Measurements from ENCODE around the gene SURF4.
"Not testable (repeated sequence)": the region's sequence is repeated elsewhere in the genome, so short reads cannot be mapped to it uniquely, and the experiment has no call there.

The SURF4 gene

GRCh38 chr9:133383438-133383837, 7.6 kb upstream of the SURF4 start:
- Histone ChIP-seq H3K36me3 (ENCODE audit: control insufficient read depth, insufficient read depth, low read length, severe bottlenecking) (no peaks in the 10 kb centered on the region), H3K4me3 (ENCODE audit: low read length) (no peak overlapping the region)

DNA sequence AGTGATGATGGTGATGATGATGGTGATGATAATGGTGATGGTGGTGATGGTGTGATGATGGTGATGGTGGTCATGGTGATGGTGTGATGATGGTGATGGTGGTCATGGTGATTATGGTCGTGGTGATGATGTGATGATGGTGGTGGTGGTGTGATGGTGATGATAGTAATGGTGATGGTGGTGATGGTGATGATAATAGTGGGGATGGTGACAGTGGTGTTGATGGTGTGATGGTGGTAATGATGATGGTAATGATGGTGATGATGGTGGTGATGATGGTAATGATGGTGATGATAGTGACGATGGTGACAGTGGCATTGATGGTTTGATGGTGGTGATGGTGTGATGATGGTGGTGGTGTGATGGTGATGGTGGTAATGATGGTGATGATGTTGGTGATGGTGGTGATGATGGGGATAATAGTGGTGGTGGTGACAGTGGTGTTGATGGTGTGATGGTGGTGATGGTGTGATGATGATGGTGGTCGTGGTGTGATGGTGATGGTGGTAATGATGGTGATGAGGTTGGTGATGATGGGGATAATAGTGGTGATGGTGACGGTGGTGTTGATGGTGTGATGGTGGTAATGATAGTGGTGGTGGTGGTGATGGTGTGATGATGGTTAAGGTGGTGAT, 6.8 kb upstream of the SURF4 start:
- Histone ChIP-seq H3K36me3 (ENCODE audit: control insufficient read depth, insufficient read depth, low read length, severe bottlenecking) (no peaks in the 10 kb centered on the region), H3K9me3 (ENCODE audit: control insufficient read depth, low read length) (no peaks in the 10 kb centered on the region), H3K4me3 (ENCODE audit: low read length) (no peak overlapping the region)

More at GRCh38 chr9:133383438-133383837, 7.6 kb upstream of the SURF4 start:
- H3K9ac ChIP-seq (ENCODE audit: low read length) = no peak overlapping the region
- no peaks in the 10 kb centered on the region for H3K27me3 ChIP-seq (replicated peaks; ENCODE audit: control insufficient read depth, insufficient read depth, low read length)
- no peaks in the 10 kb centered on the region for H3K9me3 ChIP-seq (ENCODE audit: control insufficient read depth, low read length)
- H3K4me1 ChIP-seq (ENCODE audit: control insufficient read depth, insufficient read depth, low read length) = peaks cover 6% of the 10 kb centered on the region
- no peak for DNase-seq (ENCODE audit: low read depth)

GRCh38 chr9:133380734-133381133, 4.9 kb upstream of the SURF4 start:
- Histone ChIP-seq H3K9me3 (ENCODE audit: control insufficient read depth, low read length) (no peaks in the 10 kb centered on the region), H3K27me3 (replicated peaks; ENCODE audit: control insufficient read depth, insufficient read depth, low read length) (no peaks in the 10 kb centered on the region), H3K4me3 (ENCODE audit: low read length) (no peak overlapping the region), H3K36me3 (ENCODE audit: control insufficient read depth, insufficient read depth, low read length, severe bottlenecking) (no peaks in the 10 kb centered on the region), H3K4me1 (ENCODE audit: control insufficient read depth, insufficient read depth, low read length) (peaks cover 22% of the 10 kb centered on the region), H3K9ac (ENCODE audit: low read length) (no peak overlapping the region)
- DNase-seq (ENCODE audit: low read depth) = no peak

More for the DNA sequence above, 6.8 kb upstream of the SURF4 start:
- no peak for DNase-seq (ENCODE audit: low read depth)
- no peaks in the 10 kb centered on the region for H3K27me3 ChIP-seq (replicated peaks; ENCODE audit: control insufficient read depth, insufficient read depth, low read length)
- no peak overlapping the region for H3K9ac ChIP-seq (ENCODE audit: low read length)
- H3K4me1 ChIP-seq (ENCODE audit: control insufficient read depth, insufficient read depth, low read length) = peaks cover 14% of the 10 kb centered on the region

GRCh38 chr9:133379153-133380086, 3.6 kb upstream of the SURF4 start:
- H3K9ac ChIP-seq (ENCODE audit: low read length) = no peak overlapping the region
- no peaks in the 10 kb centered on the region for H3K36me3 ChIP-seq (ENCODE audit: control insufficient read depth, insufficient read depth, low read length, severe bottlenecking)
- no peaks in the 10 kb centered on the region for H3K9me3 ChIP-seq (ENCODE audit: control insufficient read depth, low read length)
- no peak for DNase-seq (ENCODE audit: low read depth)
- no peaks in the 10 kb centered on the region for H3K27me3 ChIP-seq (replicated peaks; ENCODE audit: control insufficient read depth, insufficient read depth, low read length)
- peaks cover 22% of the 10 kb centered on the region for H3K4me1 ChIP-seq (ENCODE audit: control insufficient read depth, insufficient read depth, low read length)
- H3K4me3 ChIP-seq (ENCODE audit: low read length) = no peak overlapping the region

GRCh38 chr9:133378408-133378962, 2.6 kb upstream of the SURF4 start:
- Histone ChIP-seq H3K27me3 (replicated peaks; ENCODE audit: control insufficient read depth, insufficient read depth, low read length) (no peaks in the 10 kb centered on the region), H3K9ac (ENCODE audit: low read length) (no peak overlapping the region), H3K9me3 (ENCODE audit: control insufficient read depth, low read length) (no peaks in the 10 kb centered on the region), H3K4me3 (ENCODE audit: low read length) (no peak overlapping the region), H3K36me3 (ENCODE audit: control insufficient read depth, insufficient read depth, low read length, severe bottlenecking) (no peaks in the 10 kb centered on the region), H3K4me1 (ENCODE audit: control insufficient read depth, insufficient read depth, low read length) (peaks cover 30% of the 10 kb centered on the region)
- no peak for DNase-seq (ENCODE audit: low read depth)

DNA sequence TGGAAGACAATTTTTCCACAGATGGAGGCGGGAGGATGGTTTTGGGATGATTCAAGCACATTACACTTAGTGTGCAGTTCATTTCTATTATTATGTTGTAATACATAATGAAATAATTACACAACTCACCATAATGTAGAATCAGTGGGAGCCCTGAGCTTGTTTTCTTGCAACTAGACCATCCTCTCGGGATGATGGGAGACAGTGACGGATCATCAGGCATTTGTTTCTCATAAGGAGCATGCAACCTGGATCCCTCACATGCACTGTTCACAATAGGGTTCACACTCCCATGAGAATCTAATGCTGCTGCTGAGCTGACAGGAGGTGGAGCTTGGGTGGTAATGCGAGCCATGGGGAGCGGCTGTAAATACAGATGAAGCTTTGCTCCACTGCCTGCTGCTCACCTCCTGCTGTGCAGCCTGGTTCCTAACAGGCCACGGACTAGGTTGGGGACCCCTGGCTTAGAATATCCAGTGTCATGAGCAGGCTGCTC, 1.9 kb upstream of the SURF4 start:
- Histone ChIP-seq H3K9me3 (ENCODE audit: control insufficient read depth, low read length) (no peaks in the 10 kb centered on the region), H3K9ac (ENCODE audit: low read length) (no peak overlapping the region), H3K4me1 (ENCODE audit: control insufficient read depth, insufficient read depth, low read length) (peaks cover 37% of the 10 kb centered on the region), H3K36me3 (ENCODE audit: control insufficient read depth, insufficient read depth, low read length, severe bottlenecking) (peaks cover 4% of the 10 kb centered on the region), H3K27me3 (replicated peaks; ENCODE audit: control insufficient read depth, insufficient read depth, low read length) (no peaks in the 10 kb centered on the region), H3K4me3 (ENCODE audit: low read length) (no peak overlapping the region)
- peak; percentile 44 for DNase-seq (ENCODE audit: low read depth)

GRCh38 chr9:133377280-133377679, 1.4 kb upstream of the SURF4 start:
- H3K4me3 ChIP-seq (ENCODE audit: low read length) = peak overlapping the region; percentile 86
- H3K9me3 ChIP-seq (ENCODE audit: control insufficient read depth, low read length) = not testable (repeated sequence)

GRCh38 chr9:133375116-133375723, 640 bp downstream of the SURF4 start:
- H3K27me3 ChIP-seq (replicated peaks; ENCODE audit: control insufficient read depth, insufficient read depth, low read length) = no peaks in the 10 kb centered on the region
- H3K4me1 ChIP-seq (ENCODE audit: control insufficient read depth, insufficient read depth, low read length) = peaks cover 62% of the 10 kb centered on the region
- no peaks in the 10 kb centered on the region for H3K9me3 ChIP-seq (ENCODE audit: control insufficient read depth, low read length)
- H3K36me3 ChIP-seq (ENCODE audit: control insufficient read depth, insufficient read depth, low read length, severe bottlenecking) = peaks cover 18% of the 10 kb centered on the region
- H3K9ac ChIP-seq (ENCODE audit: low read length) = peak overlapping the region; percentile 99
- peak; percentile 71 for DNase-seq (ENCODE audit: low read depth)
- peak overlapping the region; percentile 96 for H3K4me3 ChIP-seq (ENCODE audit: low read length)

More at GRCh38 chr9:133377280-133377679, 1.4 kb upstream of the SURF4 start:
- not testable (repeated sequence) for H3K36me3 ChIP-seq (ENCODE audit: control insufficient read depth, insufficient read depth, low read length, severe bottlenecking); DNase-seq (ENCODE audit: low read depth); H3K27me3 ChIP-seq (replicated peaks; ENCODE audit: control insufficient read depth, insufficient read depth, low read length)
- Histone ChIP-seq H3K4me1 (ENCODE audit: control insufficient read depth, insufficient read depth, low read length) (peaks cover 42% of the 10 kb centered on the region), H3K9ac (ENCODE audit: low read length) (peak overlapping the region; percentile 89)

DNA sequence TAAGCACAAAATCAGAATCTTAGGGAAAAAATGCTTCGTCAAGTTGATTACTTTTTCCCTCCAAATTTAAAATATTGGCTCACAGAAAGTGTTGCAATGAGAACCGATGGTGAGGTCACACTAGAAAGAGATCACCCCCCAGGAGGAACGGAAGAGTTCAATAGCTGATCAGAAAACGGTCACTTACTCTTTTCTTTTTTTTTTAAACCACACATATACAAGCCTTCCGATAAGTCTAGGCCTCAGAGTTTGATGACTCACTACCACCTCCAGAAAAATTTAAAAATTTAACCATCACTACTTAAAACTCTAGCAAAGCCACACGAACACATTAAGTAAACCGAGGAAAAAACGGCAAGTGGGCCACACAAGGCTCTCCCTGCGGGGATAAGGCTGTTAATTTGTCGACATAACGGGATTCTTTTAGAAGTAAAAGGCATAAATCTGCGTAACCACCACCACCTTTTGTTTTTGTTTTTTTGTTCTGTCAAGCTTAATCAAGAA, 1.2 kb downstream of the SURF4 start:
- Histone ChIP-seq H3K27me3 (replicated peaks; ENCODE audit: control insufficient read depth, insufficient read depth, low read length) (no peaks in the 10 kb centered on the region), H3K9me3 (ENCODE audit: control insufficient read depth, low read length) (no peaks in the 10 kb centered on the region), H3K4me3 (ENCODE audit: low read length) (peak overlapping the region; percentile 96), H3K36me3 (ENCODE audit: control insufficient read depth, insufficient read depth, low read length, severe bottlenecking) (peaks cover 23% of the 10 kb centered on the region), H3K4me1 (ENCODE audit: control insufficient read depth, insufficient read depth, low read length) (peaks cover 68% of the 10 kb centered on the region), H3K9ac (ENCODE audit: low read length) (peak overlapping the region; percentile 99)
- peak; percentile 68 for DNase-seq (ENCODE audit: low read depth)

DNA sequence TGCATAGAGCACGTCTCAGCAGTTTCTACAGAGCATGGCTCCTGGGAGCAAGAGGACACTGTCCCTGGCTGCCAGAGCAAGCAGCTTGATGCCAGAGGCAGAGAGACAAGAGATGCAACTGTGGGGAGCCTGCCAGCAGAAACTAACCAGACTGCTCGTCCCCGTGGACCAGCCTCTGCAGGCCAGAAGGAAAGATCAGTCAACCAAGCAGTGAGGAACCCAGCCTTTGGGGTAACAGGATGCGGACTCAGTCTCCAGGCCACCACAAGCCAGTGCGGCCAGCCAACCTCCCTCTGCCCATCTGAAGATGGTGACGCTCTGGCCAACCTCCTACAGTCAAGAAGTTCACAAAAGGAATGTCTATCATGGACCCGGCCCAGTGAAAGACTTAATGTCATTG, 3.7 kb downstream of the SURF4 start:
- Histone ChIP-seq H3K9ac (ENCODE audit: low read length) (peak overlapping the region; percentile 43), H3K9me3 (ENCODE audit: control insufficient read depth, low read length) (no peaks in the 10 kb centered on the region), H3K36me3 (ENCODE audit: control insufficient read depth, insufficient read depth, low read length, severe bottlenecking) (peaks cover 32% of the 10 kb centered on the region), H3K4me3 (ENCODE audit: low read length) (peak overlapping the region; percentile 20), H3K4me1 (ENCODE audit: control insufficient read depth, insufficient read depth, low read length) (peaks cover 76% of the 10 kb centered on the region), H3K27me3 (replicated peaks; ENCODE audit: control insufficient read depth, insufficient read depth, low read length) (no peaks in the 10 kb centered on the region)
- no peak for DNase-seq (ENCODE audit: low read depth)
